ENCODE measurements around the gene SCN8A.

The SCN8A gene

GRCh38 chr12:51777457-51777856 is 186.4 kb downstream of the SCN8A start:
- H3K4me3 ChIP-seq (IDR thresholded peaks at IDR 0.05; ENCODE audit: insufficient read depth, low read depth, low read length) = no peak overlapping the region
- no peak overlapping the region for H3K27ac ChIP-seq
- no peaks in the 10 kb centered on the region for H4K20me1 ChIP-seq (ENCODE audit: insufficient read depth)
- H2AFZ ChIP-seq (ENCODE audit: low read depth) = no peak overlapping the region
- TF ChIP-seq CTCF (conservative IDR thresholded peaks at IDR 0.05; ENCODE audit: low read depth, low read length) = no peak
- H3K9ac ChIP-seq = no peak overlapping the region
- no peaks in the 10 kb centered on the region for H3K27me3 ChIP-seq (ENCODE audit: insufficient read depth, low read depth)
- H3K4me1 ChIP-seq (ENCODE audit: low read depth, poor library complexity, severe bottlenecking) = no peaks in the 10 kb centered on the region
- no peaks in the 10 kb centered on the region for H3K79me2 ChIP-seq (ENCODE audit: insufficient read depth, low read depth)
- H3K4me2 ChIP-seq = no peak overlapping the region
- H3K36me3 ChIP-seq (ENCODE audit: insufficient read depth) = no peaks in the 10 kb centered on the region

GRCh38 chr12:51777973-51778372 is 186.9 kb downstream of the SCN8A start:
- no peak overlapping the region for H3K27ac ChIP-seq
- H3K4me1 ChIP-seq (ENCODE audit: low read depth, poor library complexity, severe bottlenecking) = no peaks in the 10 kb centered on the region
- no peak overlapping the region for H3K4me3 ChIP-seq (IDR thresholded peaks at IDR 0.05; ENCODE audit: insufficient read depth, low read depth, low read length)
- no peak for TF ChIP-seq CTCF (conservative IDR thresholded peaks at IDR 0.05; ENCODE audit: low read depth, low read length)
- H3K36me3 ChIP-seq (ENCODE audit: insufficient read depth) = no peaks in the 10 kb centered on the region
- no peak overlapping the region for H2AFZ ChIP-seq (ENCODE audit: low read depth)
- no peak overlapping the region for H3K4me2 ChIP-seq
- no peaks in the 10 kb centered on the region for H4K20me1 ChIP-seq (ENCODE audit: insufficient read depth)
- no peaks in the 10 kb centered on the region for H3K27me3 ChIP-seq (ENCODE audit: insufficient read depth, low read depth)
- no peaks in the 10 kb centered on the region for H3K79me2 ChIP-seq (ENCODE audit: insufficient read depth, low read depth)
- H3K9ac ChIP-seq = no peak overlapping the region

DNA sequence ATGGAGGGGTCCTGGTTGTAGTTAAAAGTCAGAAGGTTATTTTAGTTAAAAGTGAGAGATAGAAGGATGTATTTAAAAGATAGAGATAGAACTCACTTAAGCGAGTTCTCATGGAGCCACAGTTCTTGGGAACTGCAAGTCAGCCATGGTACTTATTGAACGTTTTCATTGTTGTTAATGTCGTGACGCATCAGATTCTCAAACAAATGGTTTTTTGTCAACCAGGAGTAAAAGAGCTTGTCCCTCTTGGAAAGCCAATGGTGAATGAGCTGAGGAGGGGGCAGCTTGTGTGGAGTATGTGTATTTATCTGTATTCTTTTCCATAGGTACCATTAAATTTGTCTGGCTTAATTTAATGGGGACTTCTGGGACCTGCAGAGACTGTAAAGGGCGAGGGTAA is 188.8 kb downstream of the SCN8A start:
- no peak overlapping the region for H2AFZ ChIP-seq (ENCODE audit: low read depth)
- H3K4me1 ChIP-seq (ENCODE audit: low read depth, poor library complexity, severe bottlenecking) = no peaks in the 10 kb centered on the region
- no peak overlapping the region for H3K4me2 ChIP-seq
- H3K9ac ChIP-seq = no peak overlapping the region
- no peaks in the 10 kb centered on the region for H4K20me1 ChIP-seq (ENCODE audit: insufficient read depth)
- no peaks in the 10 kb centered on the region for H3K36me3 ChIP-seq (ENCODE audit: insufficient read depth)
- no peak for TF ChIP-seq CTCF (conservative IDR thresholded peaks at IDR 0.05; ENCODE audit: low read depth, low read length)
- no peak overlapping the region for H3K4me3 ChIP-seq (IDR thresholded peaks at IDR 0.05; ENCODE audit: insufficient read depth, low read depth, low read length)
- no peaks in the 10 kb centered on the region for H3K79me2 ChIP-seq (ENCODE audit: insufficient read depth, low read depth)
- H3K27ac ChIP-seq = no peak overlapping the region
- no peaks in the 10 kb centered on the region for H3K27me3 ChIP-seq (ENCODE audit: insufficient read depth, low read depth)

DNA sequence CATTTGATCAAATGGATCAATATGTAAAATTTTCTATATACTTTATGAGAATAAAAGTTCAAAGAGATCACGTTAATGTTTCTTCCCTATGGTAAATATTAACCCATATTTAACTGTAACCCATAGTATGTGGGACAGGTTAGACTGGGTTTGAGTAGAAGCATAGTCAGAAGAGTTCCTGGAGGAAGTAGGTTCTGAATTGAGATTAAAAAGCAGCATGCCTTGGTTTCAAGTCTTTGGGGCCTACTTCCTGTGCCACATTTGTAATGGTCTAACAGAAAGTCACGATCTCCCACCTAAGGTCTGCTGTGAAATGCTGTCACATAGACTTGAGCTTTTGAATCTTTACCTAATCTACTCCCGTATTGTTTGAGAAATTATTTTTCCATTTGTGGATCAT is 193.7 kb downstream of the SCN8A start:
- H3K4me1 ChIP-seq (ENCODE audit: low read depth, poor library complexity, severe bottlenecking) = no peaks in the 10 kb centered on the region
- H3K4me3 ChIP-seq (IDR thresholded peaks at IDR 0.05; ENCODE audit: insufficient read depth, low read depth, low read length) = no peak overlapping the region
- no peak for TF ChIP-seq CTCF (conservative IDR thresholded peaks at IDR 0.05; ENCODE audit: low read depth, low read length)
- H3K36me3 ChIP-seq (ENCODE audit: insufficient read depth) = no peaks in the 10 kb centered on the region
- no peak overlapping the region for H2AFZ ChIP-seq (ENCODE audit: low read depth)
- H4K20me1 ChIP-seq (ENCODE audit: insufficient read depth) = no peaks in the 10 kb centered on the region
- H3K4me2 ChIP-seq = no peak overlapping the region
- no peaks in the 10 kb centered on the region for H3K27me3 ChIP-seq (ENCODE audit: insufficient read depth, low read depth)
- no peaks in the 10 kb centered on the region for H3K79me2 ChIP-seq (ENCODE audit: insufficient read depth, low read depth)
- H3K27ac ChIP-seq = no peak overlapping the region
- no peak overlapping the region for H3K9ac ChIP-seq

DNA sequence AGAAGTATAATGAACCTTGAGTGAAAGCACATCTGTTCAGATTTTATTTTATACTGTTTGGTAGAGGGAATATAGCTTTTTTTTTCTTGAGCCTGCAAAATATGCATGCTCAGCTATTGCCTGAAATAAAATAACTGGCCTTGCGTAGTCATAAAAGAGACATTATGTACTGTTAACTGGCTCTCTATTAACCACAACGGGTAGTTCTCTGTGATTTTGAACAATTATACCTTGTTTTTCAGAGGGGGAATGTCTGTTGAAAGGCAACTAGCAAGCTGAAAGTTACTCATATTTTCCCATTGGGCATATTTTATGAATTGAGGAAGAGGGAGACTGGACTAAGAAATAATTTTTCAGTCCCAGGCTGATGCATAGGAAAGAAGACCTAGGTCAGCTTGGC is 194.9 kb downstream of the SCN8A start:
- Histone ChIP-seq H3K79me2 (ENCODE audit: insufficient read depth, low read depth) (no peaks in the 10 kb centered on the region), H3K4me3 (IDR thresholded peaks at IDR 0.05; ENCODE audit: insufficient read depth, low read depth, low read length) (no peak overlapping the region), H3K27me3 (ENCODE audit: insufficient read depth, low read depth) (no peaks in the 10 kb centered on the region), H4K20me1 (ENCODE audit: insufficient read depth) (no peaks in the 10 kb centered on the region), H3K9ac (no peak overlapping the region), H3K4me2 (no peak overlapping the region), H3K36me3 (ENCODE audit: insufficient read depth) (no peaks in the 10 kb centered on the region), H3K27ac (no peak overlapping the region), H3K4me1 (ENCODE audit: low read depth, poor library complexity, severe bottlenecking) (no peaks in the 10 kb centered on the region), H2AFZ (ENCODE audit: low read depth) (no peak overlapping the region)
- no peak for TF ChIP-seq CTCF (conservative IDR thresholded peaks at IDR 0.05; ENCODE audit: low read depth, low read length)
